Activated naive CD4-positive, alpha-beta T cell (primary cell): ENCODE measurements around the gene POU2F1.

Experiments used
- DNase-seq, 4 experiments: peaks; one replicate each; lab custom pipeline; 2025; lab: John Stamatoyannopoulos, UW

Gene POU2F1

GRCh38 chr1:167220537-167221125 is at the start of gene POU2F1:
Gene POU2F1, plus strand, starts transcription at chr1:167220886. Its CDS starts 12 bp downstream, at chr1:167220898.
- peak; percentile 98 to 99 (median 98) for DNase-seq

- no peak for DNase-seq
Observed at GRCh38 chr1:167171286-167171929, 49.3 kb upstream of the POU2F1 start.

GRCh38 chr1:167173516-167174184 is 47.0 kb upstream of the POU2F1 start:
- DNase-seq = no peak

GRCh38 chr1:167175901-167176300 is 44.8 kb upstream of the POU2F1 start:
- DNase-seq = no peak

GRCh38 chr1:167178831-167179230 is 41.9 kb upstream of the POU2F1 start:
- no peak for DNase-seq

GRCh38 chr1:167182571-167183320 is 37.9 kb upstream of the POU2F1 start:
- DNase-seq = no peak

GRCh38 chr1:167184081-167184480 is 36.6 kb upstream of the POU2F1 start:
- DNase-seq = no peak

- no peak for DNase-seq
Observed at GRCh38 chr1:167185062-167185461, 35.6 kb upstream of the POU2F1 start.

- no peak for DNase-seq
Observed at GRCh38 chr1:167185974-167186657, 34.6 kb upstream of the POU2F1 start.

GRCh38 chr1:167186771-167187170 is 33.9 kb upstream of the POU2F1 start:
- DNase-seq = no peak

GRCh38 chr1:167190747-167191237 is 29.9 kb upstream of the POU2F1 start:
- DNase-seq = no peak

- DNase-seq = no peak
Observed at GRCh38 chr1:167191958-167192357, 28.7 kb upstream of the POU2F1 start.

- DNase-seq = no peak
Observed at GRCh38 chr1:167194182-167194581, 26.5 kb upstream of the POU2F1 start.

GRCh38 chr1:167196166-167196565 is 24.5 kb upstream of the POU2F1 start:
- no peak for DNase-seq

- DNase-seq = no peak
Observed at GRCh38 chr1:167197236-167197635, 23.4 kb upstream of the POU2F1 start.

GRCh38 chr1:167197692-167198091 is 23.0 kb upstream of the POU2F1 start:
- DNase-seq = no peak

GRCh38 chr1:167198518-167199133 is 22.1 kb upstream of the POU2F1 start:
- no peak for DNase-seq

GRCh38 chr1:167199656-167200055 is 21.0 kb upstream of the POU2F1 start:
- DNase-seq = no peak

GRCh38 chr1:167200272-167200671 is 20.4 kb upstream of the POU2F1 start:
- DNase-seq = no peak

GRCh38 chr1:167200749-167201148 is 19.9 kb upstream of the POU2F1 start:
- DNase-seq = no peak

- DNase-seq = no peak
Observed at GRCh38 chr1:167202049-167202448, 18.6 kb upstream of the POU2F1 start.
